ENCODE results near the gene NOSIP. TPM values are rescaled to one million over a fixed set of nuclear protein-coding genes. Genes with fewer than 3 reads are reported as not detected.

The NOSIP gene
- total and polyA plus RNA-seq, 10 of the 15 experiments (the other 5 are each of a cell fraction or from before 2014, with no cell fraction given): 7.2 to 85.5 (median 48.4) TPM

GRCh38 chr19:49573425-49573824 is 6.9 kb downstream of the NOSIP start:
- no peaks in the 10 kb centered on the region for H3K27me3 ChIP-seq (replicated peaks in 1 of 2; ENCODE audit: control insufficient read depth in 2 of 2, insufficient read depth in 2 of 2, low read length in 1 of 2)
- DNase-seq (ENCODE audit: low read depth, low spot score) (no peak), ATAC-seq (no peak), FAIRE-seq (no peak)
- ChIA-PET CTCF (interaction anchor here (1.5 to 6.5 kb wide), 3 partner anchors 70 to 102 kb away, joined by 6 to 96 read pairs (median 6); partner anchors contain the start of gene PRMT1), RAD21 (ENCODE audit: unreplicated experiment) (interaction anchor here (0.9 kb wide), 1 partner anchor 74 kb away, joined by 4 read pairs; no protein-coding TSS in a partner anchor), SMC1A (ENCODE audit: uncharacterized antibody, unreplicated experiment) (interaction anchor here (1.1 kb wide), 1 partner anchor 39 kb away, joined by 3 read pairs; no protein-coding TSS in a partner anchor), POLR2A (interaction anchor here (0.7 kb wide), 1 partner anchor 10 kb away, joined by 12 read pairs; no protein-coding TSS in a partner anchor)
- H3K4me1 ChIP-seq (ENCODE audit: control insufficient read depth, insufficient read depth, low read length): peaks cover 5% of the 10 kb centered on the region
- 87% methylated on average over 3 of the region's 3 CpGs for WGBS (ENCODE audit: insufficient coverage, insufficient replicate concordance, low lambda C conversion rate, missing lambda C conversion rate)
- H3K27ac ChIP-seq (ENCODE audit: control insufficient read depth, insufficient read depth): no peak overlapping the region
- peaks cover 7% of the 10 kb centered on the region for H3K79me2 ChIP-seq (ENCODE audit: control insufficient read depth, insufficient read depth, low read length)
- no peak overlapping the region for H2AFZ ChIP-seq (ENCODE audit: control insufficient read depth, low read depth, low read length)
- H3K4me3 ChIP-seq: no peak overlapping the region
- H3K4me2 ChIP-seq (ENCODE audit: control insufficient read depth, insufficient read depth): no peak overlapping the region
- no peaks in the 10 kb centered on the region for H4K20me1 ChIP-seq (ENCODE audit: control insufficient read depth, insufficient read depth)
- H3K9ac ChIP-seq (ENCODE audit: control insufficient read depth, insufficient read depth, low read length): no peak overlapping the region
- intact Hi-C loops (cut with micrococcal nuclease; ENCODE audit: unreplicated experiment) (no loop called here), in situ Hi-C loops (cut with MboI) (no loop called here)
- no peaks in the 10 kb centered on the region for H3K9me3 ChIP-seq (replicated peaks; ENCODE audit: control insufficient read depth, insufficient read depth, low read length)
- peaks cover 1 to 4% of the 10 kb centered on the region in 2 experiments; a peak in 3 of 4 replicates for H3K36me3 ChIP-seq (ENCODE audit: control insufficient read depth in 2 of 2, insufficient read depth in 2 of 2, low read length in 1 of 2)
- BruUV-seq (replicated peaks): no TSS peak
- no peak for TF ChIP-seq PBX3 (IDR thresholded peaks at IDR 0.05; ENCODE audit: insufficient replicate concordance, low read depth, low read length)

DNA sequence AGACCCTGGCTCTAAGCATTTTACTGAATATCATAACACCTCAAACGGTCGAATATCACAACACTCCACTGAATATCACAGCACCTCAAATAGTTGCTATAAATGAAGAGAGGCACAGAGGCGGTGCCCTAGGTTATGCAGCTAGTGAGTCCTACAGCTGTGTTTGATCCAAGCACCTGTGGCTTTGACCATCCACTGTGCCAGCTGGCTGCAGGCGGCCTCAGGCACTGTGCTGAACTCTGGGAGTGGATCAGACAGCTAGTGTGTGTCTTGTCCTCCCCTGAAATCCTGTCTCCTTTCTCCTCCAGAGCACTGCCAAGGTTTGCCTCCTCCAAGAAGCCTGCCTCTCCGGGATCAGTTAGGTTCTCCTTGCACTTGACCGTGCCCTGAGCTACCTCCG is 7.3 kb downstream of the NOSIP start:
- H3K36me3 ChIP-seq (ENCODE audit: control insufficient read depth in 2 of 2, insufficient read depth in 2 of 2, low read length in 1 of 2): peaks cover 1 to 4% of the 10 kb centered on the region in 2 experiments; a peak in 3 of 4 replicates
- H3K9ac ChIP-seq (ENCODE audit: control insufficient read depth, insufficient read depth, low read length): no peak overlapping the region
- H4K20me1 ChIP-seq (ENCODE audit: control insufficient read depth, insufficient read depth): no peaks in the 10 kb centered on the region
- H3K79me2 ChIP-seq (ENCODE audit: control insufficient read depth, insufficient read depth, low read length): peaks cover 11% of the 10 kb centered on the region
- in situ Hi-C loops (cut with MboI) (no loop called here), intact Hi-C loops (cut with micrococcal nuclease; ENCODE audit: unreplicated experiment) (no loop called here)
- no peak for ATAC-seq
- ChIA-PET RAD21 (ENCODE audit: unreplicated experiment) (interaction anchor here (0.7 to 3.6 kb wide), 2 partner anchors 7 to 104 kb away, joined by 4 to 14 read pairs; partner anchors contain the start of genes NOSIP, PRMT1 and PRRG2), SMC1A (ENCODE audit: uncharacterized antibody, unreplicated experiment) (interaction anchor here (1.1 kb wide), 1 partner anchor 38 kb away, joined by 3 read pairs; no protein-coding TSS in a partner anchor), POLR2A (no interaction called here), CTCF (interaction anchor here (4.4 to 6.5 kb wide), 2 partner anchors 27 to 102 kb away, joined by 37 to 96 read pairs; partner anchors contain the start of gene PRMT1)
- peaks cover 9% of the 10 kb centered on the region for H3K4me1 ChIP-seq (ENCODE audit: control insufficient read depth, insufficient read depth, low read length)
- no peaks in the 10 kb centered on the region for H3K27me3 ChIP-seq (replicated peaks in 1 of 2; ENCODE audit: control insufficient read depth in 2 of 2, insufficient read depth in 2 of 2, low read length in 1 of 2)
- BruUV-seq (replicated peaks): no TSS peak
- WGBS (ENCODE audit: insufficient coverage, insufficient replicate concordance, low lambda C conversion rate, missing lambda C conversion rate): 84% methylated on average over 7 of the region's 7 CpGs
- DNase-seq (ENCODE audit: low read depth, low spot score): no peak
- no peak overlapping the region for H3K27ac ChIP-seq (ENCODE audit: control insufficient read depth, insufficient read depth)
- no peaks in the 10 kb centered on the region for H3K9me3 ChIP-seq (replicated peaks; ENCODE audit: control insufficient read depth, insufficient read depth, low read length)
- no peak overlapping the region for H2AFZ ChIP-seq (ENCODE audit: control insufficient read depth, low read depth, low read length)
- FAIRE-seq: no peak
- H3K4me2 ChIP-seq (ENCODE audit: control insufficient read depth, insufficient read depth): no peak overlapping the region
- H3K4me3 ChIP-seq: no peak overlapping the region
- TF ChIP-seq SMARCA5 (IDR thresholded peaks at IDR 0.05): no peak
- no peak for TF ChIP-seq RB1 (IDR thresholded peaks at IDR 0.05; ENCODE audit: borderline replicate concordance)
- no peak for TF ChIP-seq MYB (IDR thresholded peaks at IDR 0.05; ENCODE audit: borderline replicate concordance, low read depth, low read length)
- no peak for TF ChIP-seq CHD2 (IDR thresholded peaks at IDR 0.05; ENCODE audit: borderline replicate concordance, low read depth, low read length)
- no peak for TF ChIP-seq WRNIP1 (IDR thresholded peaks at IDR 0.05; ENCODE audit: borderline replicate concordance, low read depth, low read length)
- no peak for TF ChIP-seq FOXM1 (IDR thresholded peaks at IDR 0.05; ENCODE audit: low read depth, low read length)
- TF ChIP-seq, protein P1, sequence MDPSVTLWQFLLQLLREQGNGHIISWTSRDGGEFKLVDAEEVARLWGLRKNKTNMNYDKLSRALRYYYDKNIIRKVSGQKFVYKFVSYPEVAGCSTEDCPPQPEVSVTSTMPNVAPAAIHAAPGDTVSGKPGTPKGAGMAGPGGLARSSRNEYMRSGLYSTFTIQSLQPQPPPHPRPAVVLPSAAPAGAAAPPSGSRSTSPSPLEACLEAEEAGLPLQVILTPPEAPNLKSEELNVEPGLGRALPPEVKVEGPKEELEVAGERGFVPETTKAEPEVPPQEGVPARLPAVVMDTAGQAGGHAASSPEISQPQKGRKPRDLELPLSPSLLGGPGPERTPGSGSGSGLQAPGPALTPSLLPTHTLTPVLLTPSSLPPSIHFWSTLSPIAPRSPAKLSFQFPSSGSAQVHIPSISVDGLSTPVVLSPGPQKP (IDR thresholded peaks at IDR 0.05; ENCODE audit: low read depth, low read length): no peak
- TF ChIP-seq, protein P2, sequence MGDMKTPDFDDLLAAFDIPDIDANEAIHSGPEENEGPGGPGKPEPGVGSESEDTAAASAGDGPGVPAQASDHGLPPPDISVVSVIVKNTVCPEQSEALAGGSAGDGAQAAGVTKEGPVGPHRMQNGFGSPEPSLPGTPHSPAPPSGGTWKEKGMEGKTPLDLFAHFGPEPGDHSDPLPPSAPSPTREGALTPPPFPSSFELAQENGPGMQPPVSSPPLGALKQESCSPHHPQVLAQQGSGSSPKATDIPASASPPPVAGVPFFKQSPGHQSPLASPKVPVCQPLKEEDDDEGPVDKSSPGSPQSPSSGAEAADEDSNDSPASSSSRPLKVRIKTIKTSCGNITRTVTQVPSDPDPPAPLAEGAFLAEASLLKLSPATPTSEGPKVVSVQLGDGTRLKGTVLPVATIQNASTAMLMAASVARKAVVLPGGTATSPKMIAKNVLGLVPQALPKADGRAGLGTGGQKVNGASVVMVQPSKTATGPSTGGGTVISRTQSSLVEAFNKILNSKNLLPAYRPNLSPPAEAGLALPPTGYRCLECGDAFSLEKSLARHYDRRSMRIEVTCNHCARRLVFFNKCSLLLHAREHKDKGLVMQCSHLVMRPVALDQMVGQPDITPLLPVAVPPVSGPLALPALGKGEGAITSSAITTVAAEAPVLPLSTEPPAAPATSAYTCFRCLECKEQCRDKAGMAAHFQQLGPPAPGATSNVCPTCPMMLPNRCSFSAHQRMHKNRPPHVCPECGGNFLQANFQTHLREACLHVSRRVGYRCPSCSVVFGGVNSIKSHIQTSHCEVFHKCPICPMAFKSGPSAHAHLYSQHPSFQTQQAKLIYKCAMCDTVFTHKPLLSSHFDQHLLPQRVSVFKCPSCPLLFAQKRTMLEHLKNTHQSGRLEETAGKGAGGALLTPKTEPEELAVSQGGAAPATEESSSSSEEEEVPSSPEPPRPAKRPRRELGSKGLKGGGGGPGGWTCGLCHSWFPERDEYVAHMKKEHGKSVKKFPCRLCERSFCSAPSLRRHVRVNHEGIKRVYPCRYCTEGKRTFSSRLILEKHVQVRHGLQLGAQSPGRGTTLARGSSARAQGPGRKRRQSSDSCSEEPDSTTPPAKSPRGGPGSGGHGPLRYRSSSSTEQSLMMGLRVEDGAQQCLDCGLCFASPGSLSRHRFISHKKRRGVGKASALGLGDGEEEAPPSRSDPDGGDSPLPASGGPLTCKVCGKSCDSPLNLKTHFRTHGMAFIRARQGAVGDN (IDR thresholded peaks at IDR 0.05): no peak

All from GM12878 (cell line).